Posterior cingulate gyrus (tissue), 11 donors: Measurements from ENCODE around the gene ARMCX5.

Source experiments
- DNase-seq, 10 donors: peaks; one replicate each; pipeline versions ENCODE4 v3.0.0 to v3.0.0-alpha.2; 2020 to 2021; ENCODE audit warnings: mixed read lengths in 3 of 10
- intact Hi-C: fragments of 100-400 bp; cut with DNase I; formaldehyde crosslinking; loops from one replicate; pipeline ENCODE4 v1.15.1; 2023

Gene ARMCX5

DNA sequence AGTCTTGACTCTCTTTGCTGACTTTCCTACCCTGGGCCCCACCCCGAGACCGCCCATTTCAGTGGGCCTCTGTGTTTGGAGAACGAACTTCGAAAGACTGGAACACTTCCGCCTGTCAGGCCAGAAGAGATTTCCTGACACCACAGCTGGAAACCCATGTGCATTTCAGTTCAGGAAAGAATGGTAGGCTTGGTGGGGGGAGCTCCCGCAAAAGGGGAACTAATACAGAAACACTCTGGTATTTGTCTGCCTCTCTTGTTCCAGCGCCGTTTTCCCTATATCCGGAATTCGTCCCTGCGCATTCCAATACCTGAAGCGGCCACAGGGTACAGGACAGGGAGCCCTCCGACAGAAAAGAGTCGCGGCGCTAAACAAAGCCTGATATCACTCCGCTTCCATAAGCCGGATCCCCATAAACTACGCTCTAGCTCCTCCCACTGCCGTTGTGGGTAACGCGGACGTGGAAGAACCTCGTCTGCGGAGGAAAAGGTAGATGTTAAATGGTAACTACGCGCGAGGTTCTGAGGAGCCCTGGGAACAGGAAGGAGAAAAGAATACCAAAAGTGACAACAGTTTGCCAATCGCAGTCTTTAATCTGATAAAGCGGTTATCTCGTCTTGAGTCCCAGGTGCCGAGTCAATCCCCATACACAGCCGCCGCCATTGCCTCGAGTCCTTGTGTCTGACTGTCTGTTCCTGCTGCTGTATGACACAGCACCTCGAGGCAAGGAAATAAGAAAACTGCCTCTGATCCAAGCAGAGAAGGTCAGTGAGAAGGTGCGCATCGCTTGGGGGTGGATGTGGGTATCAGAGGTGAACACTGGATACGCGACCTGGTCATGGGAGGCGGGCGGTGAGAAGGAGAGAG, at the start of gene ARMCX5:
Gene ARMCX5, plus strand, starts transcription at position 432 of the 867 bp plus-strand sequence. CDS start 2,627 bp downstream, outside the sequence.
- intact Hi-C loops = loop anchor here (10.0 kb wide), 1 partner anchor 115 kb away; the partner anchor contains the start of gene GPRASP2

GRCh38 chrX:102558607-102559006, 40.7 kb upstream of the ARMCX5 start:
- intact Hi-C loops = no loop called here
- DNase-seq = no peak

More for the DNA sequence above, at the start of gene ARMCX5:
- DNase-seq = peak; percentile 39 to 94 (median 55)

- intact Hi-C loops = no loop called here
- DNase-seq = no peak
These were observed 38.8 kb upstream of the ARMCX5 start for GRCh38 chrX:102560423-102561068.

GRCh38 chrX:102580891-102581290, 18.4 kb upstream of the ARMCX5 start:
- intact Hi-C loops = no loop called here
- no peak for DNase-seq

GRCh38 chrX:102593367-102593766, 5.9 kb upstream of the ARMCX5 start:
- DNase-seq = no peak
- intact Hi-C loops = loop anchor here (10.0 kb wide), 1 partner anchor 121 kb away; the partner anchor contains the start of gene GPRASP2

- DNase-seq = no peak
- intact Hi-C loops = loop anchor here (10.0 kb wide), 1 partner anchor 115 kb away; the partner anchor contains the start of gene GPRASP2
These were observed 750 bp downstream of the ARMCX5 start for GRCh38 chrX:102599951-102600579.

GRCh38 chrX:102604327-102604726, 5.0 kb downstream of the ARMCX5 start:
- no peak for DNase-seq
- intact Hi-C loops = no loop called here

GRCh38 chrX:102606115-102606514, 6.8 kb downstream of the ARMCX5 start:
- DNase-seq = no peak
- intact Hi-C loops = no loop called here

DNA sequence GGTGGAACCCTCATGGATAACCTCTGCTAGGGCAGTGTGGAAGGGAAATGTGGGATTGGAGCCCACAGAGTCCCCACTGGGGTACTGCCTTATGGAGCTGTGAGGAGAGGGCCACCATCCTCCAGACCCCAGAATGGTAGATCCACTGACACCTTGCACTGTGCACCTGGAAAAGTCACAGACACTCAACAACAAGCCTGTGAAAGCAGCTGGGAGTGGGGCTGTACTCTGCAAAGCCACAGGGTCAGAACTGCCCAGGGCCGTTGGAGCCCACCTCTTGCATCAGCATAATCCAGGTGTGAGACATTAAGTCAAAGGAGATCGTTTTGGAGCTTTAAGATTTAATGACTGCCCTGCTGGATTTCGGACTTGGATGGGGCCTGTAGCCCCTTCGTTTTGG, 11.6 kb downstream of the ARMCX5 start:
- intact Hi-C loops = no loop called here
- peak in 2 of 10 donors; percentile 28 to 59 for DNase-seq

DNA sequence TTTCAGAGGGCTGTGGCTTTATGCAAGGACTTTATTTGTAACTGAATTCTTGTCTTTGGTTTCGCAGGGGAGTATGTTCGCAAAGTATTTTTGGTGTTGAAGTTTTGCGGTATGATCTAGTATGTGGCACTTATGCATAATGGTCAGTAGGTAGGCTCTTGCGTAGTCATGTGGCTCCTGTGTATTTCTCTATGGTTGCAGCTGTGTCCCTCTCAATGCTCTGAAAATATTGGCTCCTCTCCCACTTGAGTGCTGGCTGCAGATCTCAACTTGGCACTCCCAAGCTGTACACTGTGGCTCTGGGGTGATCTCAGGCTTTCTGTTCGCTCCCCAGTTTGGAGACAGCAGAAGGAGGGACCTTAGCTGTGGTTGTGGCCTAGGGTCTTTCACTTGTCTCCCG, 24.8 kb downstream of the ARMCX5 start:
- DNase-seq = peak in 2 of 10 donors; percentile 8 to 75
- intact Hi-C loops = no loop called here

DNA sequence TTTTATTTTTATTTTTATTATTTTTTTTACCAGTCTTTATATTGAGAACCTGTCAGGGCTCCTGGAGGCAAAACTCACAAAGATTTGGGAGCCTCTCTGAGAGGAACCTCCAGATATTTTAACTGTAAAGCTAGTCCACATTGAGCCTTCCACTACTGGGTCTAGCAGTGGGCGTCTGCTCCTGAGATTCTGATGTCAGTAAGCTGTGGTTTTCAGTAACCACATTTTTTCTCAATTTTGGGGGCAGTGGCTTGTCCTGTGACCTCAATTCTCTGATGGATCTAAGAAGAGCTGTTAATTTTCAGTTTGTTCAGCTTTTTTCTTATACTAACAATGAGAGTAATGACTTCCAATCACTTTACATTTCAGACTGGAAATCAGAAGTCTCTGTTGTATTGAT, 28.3 kb downstream of the ARMCX5 start:
- no peak for DNase-seq
- intact Hi-C loops = no loop called here

DNA sequence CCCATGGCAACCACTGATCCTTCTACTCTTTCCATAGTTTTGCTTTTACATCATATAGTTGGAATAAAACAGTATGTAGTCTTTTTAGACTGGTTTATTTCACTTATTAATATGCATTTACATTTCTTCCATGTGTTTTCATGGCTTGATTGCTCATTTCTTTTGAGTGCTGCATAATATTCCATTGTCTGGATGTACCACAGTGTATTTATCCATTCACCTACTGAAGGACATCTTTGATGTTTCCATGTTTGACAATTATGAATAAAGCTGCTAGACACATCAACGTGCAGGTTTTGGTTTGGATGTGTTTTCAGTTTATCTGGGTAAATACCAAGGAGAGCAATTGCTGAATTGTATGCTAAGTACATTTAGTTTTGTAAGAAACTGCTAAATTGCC, 38.2 kb downstream of the ARMCX5 start:
- intact Hi-C loops = no loop called here
- no peak for DNase-seq

GRCh38 chrX:102650903-102651241, 51.6 kb downstream of the ARMCX5 start:
- intact Hi-C loops = loop anchor here (5.0 to 10.0 kb wide), 2 partner anchors 61 to 136 kb away; partner anchors contain the start of genes GPRASP2 and TMSB15A
- DNase-seq = no peak

- peak; percentile 46 to 96 (median 68) for DNase-seq
- intact Hi-C loops = loop anchor here (5.0 to 10.0 kb wide), 2 partner anchors 61 to 137 kb away; partner anchors contain the start of genes GPRASP2 and TMSB15A
These were observed 52.1 kb downstream of the ARMCX5 start, which contains the start of gene GPRASP1 for GRCh38 chrX:102651242-102652011. Gene GPRASP1 (plus strand): TSS chrX:102651483. CDS start chrX:102653914, 2,431 bp downstream.

GRCh38 chrX:102652031-102652688, 52.8 kb downstream of the ARMCX5 start:
- peak in 7 of 10 donors; percentile 24 to 92 (median 52) for DNase-seq
- intact Hi-C loops = loop anchor here (5.0 to 10.0 kb wide), 2 partner anchors 60 to 137 kb away; partner anchors contain the start of genes GPRASP2 and TMSB15A
